ENCODE data around the gene MTREX.

Gene MTREX

GRCh38 chr5:55451976-55452375 is 144.2 kb downstream of the MTREX start:
- no peak for TF ChIP-seq CTCF (conservative IDR thresholded peaks at IDR 0.05; ENCODE audit: control insufficient read depth, insufficient read depth, low read depth, low read length)
- no peak overlapping the region for H3K4me3 ChIP-seq (ENCODE audit: control insufficient read depth, low read depth, low read length)
- DNase-seq (ENCODE audit: low read depth), result no peak

GRCh38 chr5:55453211-55453610 is 145.4 kb downstream of the MTREX start:
- DNase-seq (ENCODE audit: low read depth), result no peak
- no peak overlapping the region for H3K4me3 ChIP-seq (ENCODE audit: control insufficient read depth, low read depth, low read length)
- TF ChIP-seq CTCF (conservative IDR thresholded peaks at IDR 0.05; ENCODE audit: control insufficient read depth, insufficient read depth, low read depth, low read length), result no peak

GRCh38 chr5:55454282-55454681 is 146.5 kb downstream of the MTREX start:
- H3K4me3 ChIP-seq (ENCODE audit: control insufficient read depth, low read depth, low read length), result no peak overlapping the region
- no peak for TF ChIP-seq CTCF (conservative IDR thresholded peaks at IDR 0.05; ENCODE audit: control insufficient read depth, insufficient read depth, low read depth, low read length)
- peak; percentile 22 for DNase-seq (ENCODE audit: low read depth)

GRCh38 chr5:55456216-55456895 is 148.6 kb downstream of the MTREX start:
- no peak overlapping the region for H3K4me3 ChIP-seq (ENCODE audit: control insufficient read depth, low read depth, low read length)
- DNase-seq (ENCODE audit: low read depth), result peak; percentile 83
- TF ChIP-seq CTCF (conservative IDR thresholded peaks at IDR 0.05; ENCODE audit: control insufficient read depth, insufficient read depth, low read depth, low read length), result no peak

GRCh38 chr5:55459572-55459971 is 151.8 kb downstream of the MTREX start:
- DNase-seq (ENCODE audit: low read depth), result no peak
- H3K4me3 ChIP-seq (ENCODE audit: control insufficient read depth, low read depth, low read length), result no peak overlapping the region
- no peak for TF ChIP-seq CTCF (conservative IDR thresholded peaks at IDR 0.05; ENCODE audit: control insufficient read depth, insufficient read depth, low read depth, low read length)

- DNase-seq (ENCODE audit: low read depth), result no peak
- no peak overlapping the region for H3K4me3 ChIP-seq (ENCODE audit: control insufficient read depth, low read depth, low read length)
- TF ChIP-seq CTCF (conservative IDR thresholded peaks at IDR 0.05; ENCODE audit: control insufficient read depth, insufficient read depth, low read depth, low read length), result no peak
Observed at GRCh38 chr5:55463613-55464012, 155.8 kb downstream of the MTREX start.

Measured in fibroblast of mammary gland (primary cell).